ENCODE measurements around the gene TIRAP.

Gene TIRAP

GRCh38 chr11:126322996-126323395 lies 40.1 kb downstream of the TIRAP start:
- DNase-seq (ENCODE audit: low read depth in 2 of 2), result no peak

DNA sequence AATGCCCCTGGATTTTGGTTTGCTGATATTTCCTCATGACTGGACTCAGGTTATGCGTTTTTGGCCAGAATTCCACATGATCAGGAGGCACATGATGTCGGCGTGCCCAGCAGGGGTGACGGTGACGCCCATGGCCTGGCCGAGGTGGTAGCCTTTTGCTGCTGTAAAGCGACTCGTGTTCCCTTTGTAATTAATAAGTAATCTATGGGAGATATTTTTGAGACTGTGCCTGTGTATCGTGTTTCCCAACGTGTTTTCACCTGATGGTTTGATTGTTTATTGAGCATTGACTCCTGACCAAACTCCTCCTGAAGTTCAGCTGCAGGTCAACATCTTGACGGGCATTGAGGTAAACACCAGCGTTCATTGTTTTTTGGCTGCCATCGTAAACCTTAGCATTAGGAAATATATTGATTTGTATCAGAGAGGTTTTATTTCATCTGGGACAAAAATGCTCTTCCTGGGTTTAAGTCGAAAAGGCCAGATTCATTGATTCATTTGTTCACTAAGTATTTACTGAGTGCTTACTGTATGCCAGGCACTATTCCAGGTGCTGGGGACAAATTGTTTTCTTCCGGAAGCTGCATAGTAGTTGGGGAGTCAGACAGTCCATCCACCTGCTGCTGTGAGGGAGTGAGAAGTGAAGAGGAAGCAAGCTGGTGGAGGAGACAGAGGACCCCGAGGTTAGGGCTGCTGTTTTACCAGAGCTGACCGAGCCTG lies 44.5 kb downstream of the TIRAP start:
- DNase-seq (ENCODE audit: low read depth in 2 of 2), result no peak

DNA sequence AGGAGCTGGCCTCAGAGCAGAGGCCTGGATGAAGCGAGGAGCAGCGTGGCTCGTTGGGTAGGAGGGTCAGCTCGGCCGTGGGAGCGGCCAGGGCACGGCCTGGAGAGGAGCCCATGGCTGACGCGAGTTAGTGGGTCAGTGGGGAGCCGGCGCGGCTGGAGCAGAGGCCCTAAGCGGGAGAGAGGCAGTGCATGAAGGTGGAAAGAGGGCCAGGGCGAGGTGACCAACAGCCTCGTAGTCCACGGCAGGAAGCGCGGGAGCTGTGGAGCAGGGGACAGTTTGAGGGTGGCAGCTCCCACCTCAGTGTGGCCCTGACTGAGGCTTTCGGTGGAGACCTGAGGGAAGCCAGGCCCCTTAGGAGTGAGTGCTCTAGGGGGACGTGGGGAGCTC lies 45.1 kb downstream of the TIRAP start:
- no peak for DNase-seq (ENCODE audit: low read depth in 2 of 2)

- DNase-seq (ENCODE audit: low read depth in 2 of 2), result no peak
Observed at GRCh38 chr11:126328444-126328843, 45.6 kb downstream of the TIRAP start.

DNA sequence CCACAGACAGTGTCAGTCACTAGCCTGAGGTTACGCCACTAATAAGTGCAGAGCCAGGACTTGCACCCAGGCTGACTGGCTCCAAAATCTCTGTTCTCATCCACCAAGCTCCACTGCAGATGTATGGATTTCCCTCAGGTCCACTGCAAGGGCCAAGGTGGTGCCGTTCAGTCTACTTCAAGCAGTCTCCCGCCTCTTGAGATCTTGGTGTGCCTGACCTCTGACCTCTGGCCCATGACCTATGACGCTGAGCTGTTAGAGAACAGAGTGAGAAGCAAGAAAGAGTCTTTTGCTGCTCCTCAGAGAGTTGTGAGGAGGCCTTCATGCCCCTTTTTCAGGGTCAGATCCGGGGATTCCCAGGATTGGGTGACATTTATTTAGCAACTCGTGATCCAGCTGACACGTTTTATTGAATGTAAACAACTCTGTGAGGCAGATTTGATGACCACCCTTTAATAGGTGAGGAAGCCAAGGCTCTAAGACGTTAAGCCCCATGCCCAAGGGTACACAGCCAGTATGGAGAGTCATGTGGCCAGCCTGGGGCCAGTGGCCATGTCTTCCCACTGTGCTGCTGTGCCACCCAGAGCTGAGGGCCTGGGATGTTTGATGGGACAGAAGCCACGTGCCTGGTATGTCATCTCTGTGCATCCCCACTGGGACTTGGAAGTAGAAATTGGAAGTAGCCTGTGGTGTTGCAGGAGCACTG lies 46.2 kb downstream of the TIRAP start:
- DNase-seq (ENCODE audit: low read depth in 2 of 2), result no peak

DNA sequence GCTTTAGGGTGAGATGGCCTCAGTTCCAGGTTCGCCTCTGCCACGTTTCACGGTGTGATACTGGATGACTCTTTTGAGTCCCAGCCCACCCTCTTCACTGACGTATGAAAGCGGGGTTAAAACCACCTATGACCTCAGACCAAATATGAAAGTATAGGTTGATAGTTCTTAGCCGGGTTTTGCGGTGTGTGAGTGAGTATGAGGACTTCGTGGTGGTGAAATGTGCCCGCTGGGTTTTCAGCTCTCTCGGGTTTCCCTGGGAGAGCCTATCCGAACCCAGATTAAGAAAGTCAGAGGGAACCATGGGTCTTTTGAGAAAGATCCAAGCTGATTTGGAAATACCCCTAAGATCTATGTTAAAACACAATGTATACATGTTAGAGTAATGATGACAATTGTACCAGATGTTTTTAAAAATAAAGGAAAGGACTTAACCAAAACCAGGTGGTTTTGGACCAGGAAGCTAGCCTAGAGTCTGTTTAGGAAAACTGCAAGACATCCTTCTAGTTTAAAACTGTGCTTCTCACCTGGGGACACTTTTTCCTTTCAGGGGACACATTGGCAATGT lies 46.8 kb downstream of the TIRAP start:
- DNase-seq (ENCODE audit: low read depth in 2 of 2), result no peak

DNA sequence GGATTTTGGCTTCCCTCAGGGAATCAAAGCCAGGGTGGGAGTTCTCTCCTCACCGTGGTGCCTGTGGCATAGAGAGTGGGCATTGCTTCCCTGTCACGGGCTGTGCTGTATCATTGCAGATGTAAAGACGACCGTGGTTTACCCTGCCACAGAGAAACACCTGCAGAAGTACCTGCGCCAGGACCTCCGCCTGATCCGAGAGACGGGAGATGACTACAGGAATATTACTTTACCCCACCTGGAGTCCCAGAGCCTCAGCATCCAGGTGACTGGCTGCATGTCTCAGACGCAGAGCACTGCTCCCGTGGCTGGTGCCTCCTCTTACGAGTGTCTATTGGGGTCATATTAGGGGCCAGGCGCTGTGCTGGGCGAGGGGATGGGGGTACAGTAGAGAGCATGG lies 48.4 kb downstream of the TIRAP start:
- no peak for DNase-seq (ENCODE audit: low read depth in 2 of 2)

DNA sequence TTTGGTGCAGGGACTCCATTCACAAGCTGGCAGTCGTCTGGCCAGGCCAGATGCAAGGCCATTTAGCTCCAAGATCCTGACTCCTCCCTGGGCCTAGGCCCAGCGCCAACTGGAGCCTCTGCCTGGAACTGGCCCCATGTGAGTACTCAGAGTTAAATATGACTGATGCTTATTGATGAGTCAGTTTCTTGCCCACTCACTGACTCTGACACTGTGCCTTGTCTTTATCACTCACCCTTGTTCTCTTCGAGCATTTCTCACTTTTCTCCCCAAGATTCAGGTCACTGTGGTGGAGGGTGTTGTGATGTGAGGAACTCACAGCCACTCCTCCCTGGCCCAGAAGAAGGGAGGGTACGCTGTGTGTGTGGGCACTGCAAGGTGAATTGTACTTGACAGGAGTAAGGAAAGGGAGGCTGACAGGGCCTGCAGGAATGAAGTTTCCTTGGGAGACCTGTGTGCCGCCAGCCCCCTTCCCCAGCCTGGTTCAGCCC lies 49.4 kb downstream of the TIRAP start:
- peak in 1 of 2 experiments; percentile 53 for DNase-seq (ENCODE audit: low read depth in 2 of 2)

GRCh38 chr11:126333142-126333541 lies 50.2 kb downstream of the TIRAP start:
- no peak for DNase-seq (ENCODE audit: low read depth in 2 of 2)

DNA sequence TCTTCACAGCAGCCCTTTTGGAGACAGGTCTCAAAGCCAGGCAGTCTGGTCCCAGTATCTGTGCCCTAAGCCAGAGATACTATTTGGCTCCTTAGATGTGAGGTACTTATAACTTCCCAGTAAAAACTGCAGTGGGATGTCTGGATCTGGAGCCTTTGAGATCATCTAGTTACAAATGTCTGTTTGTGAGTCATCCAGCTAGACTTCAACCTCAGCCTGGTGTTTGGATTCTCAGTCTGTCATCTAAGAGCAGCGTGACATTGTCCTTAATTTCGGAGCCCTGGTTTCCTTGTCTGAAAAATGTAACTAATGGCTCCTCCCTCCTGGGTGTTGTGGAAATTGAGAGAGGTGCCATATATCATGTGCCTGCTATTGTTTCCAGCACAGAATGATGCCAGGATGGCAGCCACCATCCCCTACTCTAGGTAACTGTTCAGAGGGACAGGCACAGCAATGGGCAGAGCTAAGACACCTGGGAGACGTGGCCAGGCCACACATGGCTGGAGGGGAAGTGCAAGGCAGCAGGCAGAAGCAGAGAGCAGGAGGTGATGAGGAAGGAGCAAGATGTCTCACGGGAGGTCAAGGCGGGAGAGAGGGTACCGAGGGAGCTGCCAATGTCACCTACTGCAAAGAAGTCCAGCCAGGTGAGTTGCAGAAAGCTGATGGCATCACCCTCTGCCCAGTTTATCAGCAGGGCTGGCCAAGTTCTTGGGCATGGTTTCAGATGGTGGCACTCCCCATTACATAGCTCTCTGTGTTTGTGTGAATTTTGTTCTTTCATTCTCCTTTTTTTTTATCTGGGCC lies 52.0 kb downstream of the TIRAP start:
- no peak for DNase-seq (ENCODE audit: low read depth in 2 of 2)

DNA sequence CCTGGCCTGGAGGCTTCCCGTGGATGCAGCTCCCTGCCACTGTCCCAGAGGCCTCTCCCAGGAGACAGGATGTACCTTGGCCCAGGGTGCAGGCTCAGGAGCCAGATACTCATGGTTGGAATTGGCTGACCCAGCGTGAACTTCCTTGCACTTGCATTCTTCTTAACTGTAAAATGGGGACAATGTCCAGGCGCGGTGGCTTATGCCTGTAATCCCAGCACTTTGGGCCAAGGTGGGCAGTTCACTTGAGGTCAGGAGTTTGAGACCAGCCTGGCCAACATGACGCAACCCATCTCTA lies 52.5 kb downstream of the TIRAP start:
- no peak for DNase-seq (ENCODE audit: low read depth in 2 of 2)

- no peak for DNase-seq (ENCODE audit: low read depth in 2 of 2)
Observed at GRCh38 chr11:126336138-126336541, 53.2 kb downstream of the TIRAP start.

DNA sequence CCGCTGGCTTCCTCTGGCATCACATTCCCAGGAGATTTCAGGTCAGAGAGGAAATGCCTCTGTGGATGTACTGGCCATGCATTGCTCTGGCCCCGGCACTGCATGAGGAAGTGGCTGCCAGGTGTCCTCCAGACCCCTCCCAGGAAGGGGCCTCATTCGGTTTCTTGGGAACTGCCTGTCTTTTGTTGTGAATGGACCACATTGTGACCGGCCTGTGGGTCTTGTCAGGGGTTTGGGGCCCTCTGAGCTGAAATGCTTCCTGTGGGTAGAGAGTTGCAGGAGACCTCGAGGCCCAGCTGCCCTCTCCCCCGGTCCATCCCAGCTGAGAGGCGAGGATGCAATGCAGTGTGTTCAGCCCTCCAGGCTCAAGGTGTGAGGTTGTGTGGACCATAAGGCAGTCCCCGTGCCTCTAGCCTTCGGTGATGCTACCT lies 53.8 kb downstream of the TIRAP start:
- no peak for DNase-seq (ENCODE audit: low read depth in 2 of 2)

DNA sequence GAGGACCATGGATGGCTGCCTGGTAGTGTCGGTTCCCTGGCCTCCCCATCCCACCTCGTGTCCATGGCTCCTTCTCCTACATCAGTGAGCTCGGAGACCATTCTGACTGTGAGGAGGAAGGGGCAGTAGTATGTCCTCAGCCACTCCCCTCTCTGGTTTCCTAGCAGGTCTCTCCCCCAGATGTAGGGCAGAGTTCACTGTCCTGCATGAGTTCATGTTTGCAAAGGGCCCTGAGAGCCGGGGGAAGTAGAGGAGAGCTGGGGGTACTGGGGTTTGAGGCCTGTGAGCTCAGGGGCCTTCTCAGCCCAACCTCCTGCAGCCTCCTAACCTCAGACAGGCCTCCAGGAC lies 54.2 kb downstream of the TIRAP start:
- DNase-seq (ENCODE audit: low read depth in 2 of 2), result no peak

- DNase-seq (ENCODE audit: low read depth in 2 of 2), result no peak
Observed at GRCh38 chr11:126337474-126338241, 54.8 kb downstream of the TIRAP start.

DNA sequence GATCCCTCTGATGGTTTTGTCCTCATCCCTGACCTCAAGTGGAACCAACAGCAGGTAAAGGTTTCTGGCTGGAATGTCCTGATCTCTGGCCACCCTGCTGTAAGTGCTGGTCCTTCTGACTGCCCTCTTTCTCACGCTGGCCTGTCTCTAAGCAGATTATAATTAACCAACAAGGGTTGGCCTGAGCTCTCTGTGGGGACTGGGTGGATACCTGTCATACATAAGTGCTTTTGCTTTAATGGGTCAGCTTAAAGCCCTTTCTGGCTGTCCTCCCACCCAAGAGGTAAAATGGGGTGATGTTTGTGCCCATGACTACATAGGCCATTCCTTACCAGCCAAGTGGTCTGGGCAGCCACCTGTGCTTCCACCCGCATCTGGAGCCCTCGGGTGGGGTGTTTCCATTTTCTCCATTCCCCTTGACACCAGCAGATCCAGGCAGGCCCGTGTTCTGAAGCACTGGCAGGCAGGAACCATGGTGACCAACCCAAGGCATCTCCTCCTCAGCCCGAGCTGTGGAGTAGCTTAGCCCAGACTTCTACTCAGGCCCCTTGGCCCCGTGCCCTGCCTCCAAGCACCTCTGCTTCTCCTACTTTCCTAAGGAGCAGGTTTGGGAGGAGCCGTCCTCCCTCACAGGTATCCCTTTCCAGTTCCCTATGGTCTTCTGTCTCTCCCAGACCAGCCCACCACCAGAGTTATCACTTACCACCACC lies 55.6 kb downstream of the TIRAP start:
- no peak for DNase-seq (ENCODE audit: low read depth in 2 of 2)

DNA sequence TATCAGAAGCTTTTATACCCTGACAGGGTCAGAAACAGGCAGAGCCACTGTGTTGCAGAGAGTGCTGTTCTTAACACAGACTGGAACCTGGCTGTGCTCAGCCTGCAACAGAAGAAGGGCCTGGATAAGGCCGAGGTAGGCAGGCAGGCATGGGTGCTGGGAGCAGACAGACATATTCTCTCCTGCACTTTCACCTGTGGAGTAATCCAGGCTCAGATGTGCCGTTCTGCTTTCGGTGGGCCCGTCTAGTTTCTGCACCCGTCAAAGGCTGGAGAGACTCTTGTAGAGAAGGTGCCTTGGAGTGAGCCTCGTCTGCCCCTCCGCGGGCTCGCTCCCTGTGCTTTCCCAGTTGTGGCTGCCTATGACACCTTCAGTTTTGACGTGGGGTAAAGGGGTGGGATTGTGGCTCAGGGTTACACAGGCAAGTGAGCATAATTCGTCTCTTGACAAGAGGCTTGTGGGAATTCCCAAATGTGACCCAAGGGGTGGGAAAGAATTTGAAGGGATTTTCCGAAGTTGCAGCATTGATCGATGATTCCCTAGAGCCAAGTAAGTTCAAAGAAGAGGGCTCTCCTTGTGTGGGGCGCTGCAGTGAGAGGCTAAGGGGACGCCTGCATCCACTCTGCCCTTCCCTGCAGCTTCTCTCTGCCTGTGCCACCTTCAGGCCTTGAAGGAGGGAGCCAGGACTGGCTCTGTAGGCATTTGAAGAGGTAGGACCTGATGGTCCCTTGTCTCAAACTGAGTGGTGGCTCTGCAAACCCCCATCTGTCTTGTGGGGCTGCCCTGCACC lies 56.4 kb downstream of the TIRAP start:
- DNase-seq (ENCODE audit: low read depth in 2 of 2), result no peak

DNA sequence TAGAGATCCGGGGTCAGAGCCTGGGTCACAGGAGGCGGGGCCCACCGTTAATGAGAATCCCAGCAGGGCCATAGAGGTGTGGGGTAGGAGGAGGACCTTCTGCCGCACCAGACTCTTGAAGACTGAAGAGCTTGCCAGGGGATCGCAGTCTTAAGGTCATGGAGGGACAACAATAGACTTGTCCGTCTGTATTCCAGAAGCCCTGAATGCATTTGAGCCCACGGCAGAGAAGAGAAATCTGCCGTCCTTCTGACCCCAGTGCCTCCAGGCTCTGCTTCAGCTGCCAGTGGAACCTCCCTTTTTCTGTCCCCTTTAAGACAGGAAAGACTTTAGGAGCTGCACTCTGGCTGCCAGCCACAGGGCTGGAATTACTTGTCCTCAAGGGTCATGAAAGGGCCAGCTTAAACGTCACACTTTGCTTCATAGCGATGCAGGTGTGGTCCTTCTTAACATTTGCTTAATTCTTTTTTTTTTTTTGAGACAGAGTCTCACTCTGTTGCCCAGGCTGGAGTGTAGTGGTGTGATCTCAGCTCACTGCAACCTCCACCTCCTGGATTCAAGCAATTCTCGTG lies 57.1 kb downstream of the TIRAP start:
- no peak for DNase-seq (ENCODE audit: low read depth in 2 of 2)

DNA sequence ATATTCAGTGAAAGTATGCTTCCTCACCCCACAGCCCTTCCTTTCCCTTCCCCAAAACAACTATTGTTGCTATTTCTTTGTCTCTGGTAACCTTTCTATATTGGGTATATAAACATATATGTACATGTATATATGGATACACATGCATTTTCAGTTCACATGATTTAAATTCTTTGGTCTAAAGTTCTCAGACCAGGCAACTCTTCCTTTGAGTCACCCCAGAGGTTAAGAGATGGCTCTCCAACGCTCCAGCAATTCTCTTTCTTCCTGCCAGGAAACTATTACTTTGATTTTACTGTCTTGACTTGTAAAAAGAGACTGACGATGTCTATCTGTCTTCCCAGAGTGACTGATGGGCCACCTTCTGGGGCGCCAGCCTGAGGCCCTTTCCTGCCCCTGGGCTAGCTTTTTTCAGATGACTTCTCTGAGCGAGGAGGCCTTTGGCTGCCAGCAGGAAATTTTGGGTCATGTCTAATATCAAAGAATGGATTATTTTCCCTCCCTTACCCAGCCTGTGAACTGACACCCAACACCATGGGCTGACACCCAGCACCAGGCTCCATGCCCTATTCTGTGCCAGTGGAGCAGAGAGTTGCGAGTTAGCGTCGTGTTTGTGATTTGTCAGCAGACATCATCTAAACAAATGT lies 58.2 kb downstream of the TIRAP start:
- no peak for DNase-seq (ENCODE audit: low read depth in 2 of 2)

Data from fibroblast of skin of left biceps (primary cell).